ENCODE data around the gene FYB1.
"Not testable (repeated sequence)": the region's sequence is repeated elsewhere in the genome, so short reads cannot be mapped to it uniquely, and the experiment has no call there.

FYB1 gene

GRCh38 chr5:39187831-39188731 lies 31.3 kb downstream of the FYB1 start:
- TF ChIP-seq CTCF (conservative IDR thresholded peaks at IDR 0.05): no peak

GRCh38 chr5:39186722-39187539 lies 32.4 kb downstream of the FYB1 start:
- H3K27ac ChIP-seq: no peak overlapping the region
- TF ChIP-seq CTCF (conservative IDR thresholded peaks at IDR 0.05): no peak

More at GRCh38 chr5:39187831-39188731, 31.3 kb downstream of the FYB1 start:
- no peak overlapping the region for H3K27ac ChIP-seq

DNA sequence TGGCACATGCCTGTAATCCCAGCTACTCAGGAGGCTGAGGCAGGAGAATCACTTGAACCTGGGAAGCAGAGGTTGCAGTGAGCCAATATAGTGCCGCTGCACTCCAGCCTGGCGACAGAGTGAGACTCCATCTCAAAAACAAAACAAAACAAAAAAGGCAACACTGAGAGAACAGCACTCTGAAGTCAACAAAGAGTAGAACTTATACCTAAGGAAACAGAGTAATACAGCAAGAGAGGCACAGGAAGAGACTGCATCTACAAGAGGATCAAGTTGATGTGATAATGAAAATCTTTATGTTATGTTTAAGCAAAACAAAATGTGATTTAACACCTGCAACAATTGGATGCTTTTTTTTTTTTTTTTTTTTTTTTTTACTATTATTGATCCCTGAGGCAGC lies 33.1 kb downstream of the FYB1 start:
- no peak overlapping the region for H3K27ac ChIP-seq
- TF ChIP-seq CTCF (conservative IDR thresholded peaks at IDR 0.05): no peak

DNA sequence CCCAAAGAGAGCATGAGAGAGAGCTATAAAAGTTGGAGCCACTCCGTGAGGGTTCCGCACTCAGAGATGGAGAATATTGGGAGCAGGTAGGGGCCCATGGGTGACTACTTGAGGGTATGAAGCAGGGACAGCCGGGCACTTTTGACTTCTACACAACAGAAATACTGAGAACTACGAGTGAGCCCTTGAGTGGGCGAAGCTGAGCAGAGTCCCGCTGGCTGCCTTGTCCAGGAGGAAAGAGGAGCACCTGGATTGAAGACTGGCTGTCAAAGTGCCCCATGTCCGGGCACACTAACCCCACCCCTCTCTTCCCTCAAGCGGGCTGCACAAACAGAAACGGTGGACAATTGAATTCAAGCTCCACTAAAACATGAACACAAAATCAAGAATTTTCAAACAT lies 33.6 kb downstream of the FYB1 start:
- H3K27ac ChIP-seq: no peak overlapping the region
- no peak for TF ChIP-seq CTCF (conservative IDR thresholded peaks at IDR 0.05)

DNA sequence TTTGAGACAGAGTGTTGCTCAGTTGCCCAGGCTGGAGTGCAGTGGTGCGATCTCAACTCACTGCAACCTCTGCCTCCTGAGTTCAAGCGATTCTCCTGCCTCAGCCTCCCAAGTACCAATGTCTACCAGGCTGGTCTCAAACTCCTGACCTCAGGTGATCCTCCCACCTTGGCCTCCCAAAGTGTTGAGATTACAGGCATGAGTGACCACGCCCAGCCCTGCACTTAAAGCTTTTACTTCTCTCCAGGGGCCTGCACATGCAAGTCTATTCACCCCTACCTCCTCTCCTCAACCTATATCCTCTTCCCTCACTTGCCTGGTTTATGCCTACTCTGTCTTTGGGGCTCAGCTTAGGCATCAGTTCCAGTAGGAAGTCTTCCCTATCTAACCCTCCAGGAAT lies 39.8 kb downstream of the FYB1 start:
- H3K27ac ChIP-seq: not testable (repeated sequence)

GRCh38 chr5:39178861-39179260 lies 40.5 kb downstream of the FYB1 start:
- TF ChIP-seq CTCF (conservative IDR thresholded peaks at IDR 0.05): no peak
- no peak overlapping the region for H3K27ac ChIP-seq

DNA sequence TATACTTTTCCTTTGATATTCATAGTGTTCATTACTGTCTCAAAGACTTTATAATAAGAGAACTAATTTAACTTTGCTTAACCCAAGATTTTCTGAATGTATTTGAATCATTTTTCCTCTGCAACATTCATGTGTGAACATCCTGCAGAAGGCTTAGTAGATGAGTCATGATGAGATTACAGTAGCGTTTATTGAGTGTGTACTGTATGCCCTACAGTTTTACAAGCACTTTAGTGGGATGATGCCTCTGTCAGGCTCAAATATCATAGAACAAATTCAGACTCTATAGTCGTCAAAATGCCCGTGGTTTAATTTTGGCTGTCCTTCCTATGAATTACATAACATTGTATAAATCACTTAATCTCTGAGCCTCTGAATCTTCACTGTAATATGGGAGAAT lies 41.2 kb downstream of the FYB1 start:
- no peak overlapping the region for H3K27ac ChIP-seq
- TF ChIP-seq CTCF (conservative IDR thresholded peaks at IDR 0.05): no peak

GRCh38 chr5:39177631-39177964 lies 41.8 kb downstream of the FYB1 start:
- no peak for TF ChIP-seq CTCF (conservative IDR thresholded peaks at IDR 0.05)
- no peak overlapping the region for H3K27ac ChIP-seq
